GM19240 (cell line): Measurements from ENCODE around the gene DRC7.

ENCODE experiments used
- DNase-seq: peaks from one replicate; pipeline ENCODE4 v3.0.0; 2011; ENCODE audit warnings: low spot score; ENCODE audit not compliant: insufficient read length

The DRC7 gene

GRCh38 chr16:57690782-57691471, 3.7 kb upstream of the DRC7 start:
- no peak for DNase-seq

GRCh38 chr16:57692636-57693035, 2.0 kb upstream of the DRC7 start:
- no peak for DNase-seq

- no peak for DNase-seq
Measured at GRCh38 chr16:57693550-57693949, 1.1 kb upstream of the DRC7 start.

GRCh38 chr16:57694231-57694724, 328 bp upstream of the DRC7 start:
- no peak for DNase-seq

- no peak for DNase-seq
Measured at GRCh38 chr16:57695680-57696069, 1.1 kb downstream of the DRC7 start.

GRCh38 chr16:57696240-57696639, 1.6 kb downstream of the DRC7 start:
- no peak for DNase-seq

GRCh38 chr16:57697896-57698537, 3.4 kb downstream of the DRC7 start:
- DNase-seq, result no peak

- DNase-seq, result no peak
Measured at GRCh38 chr16:57698812-57699405, 4.3 kb downstream of the DRC7 start.

GRCh38 chr16:57699481-57699880, 4.9 kb downstream of the DRC7 start:
- no peak for DNase-seq

GRCh38 chr16:57699899-57700298, 5.3 kb downstream of the DRC7 start:
- DNase-seq, result no peak

GRCh38 chr16:57700781-57701551, 6.4 kb downstream of the DRC7 start:
- DNase-seq, result no peak

GRCh38 chr16:57701759-57702371, 7.3 kb downstream of the DRC7 start:
- no peak for DNase-seq

- DNase-seq, result no peak
Measured at GRCh38 chr16:57703416-57704010, 8.9 kb downstream of the DRC7 start.

GRCh38 chr16:57704011-57704904, 9.7 kb downstream of the DRC7 start:
- no peak for DNase-seq

GRCh38 chr16:57704905-57705852, 10.6 kb downstream of the DRC7 start:
- DNase-seq, result no peak

- DNase-seq, result no peak
Measured at GRCh38 chr16:57706717-57707116, 12.1 kb downstream of the DRC7 start.

GRCh38 chr16:57707331-57707730, 12.7 kb downstream of the DRC7 start:
- DNase-seq, result no peak

- DNase-seq, result no peak
Measured at GRCh38 chr16:57708168-57708567, 13.6 kb downstream of the DRC7 start.

GRCh38 chr16:57709663-57710062, 15.1 kb downstream of the DRC7 start:
- no peak for DNase-seq
